Iris pigment epithelial cell (primary cell): ENCODE data around the gene SCAPER.

Experiments used
- DNase-seq: peaks from one replicate; pipeline ENCODE4 v3.0.0-alpha.2; 2011; ENCODE audit warnings: low read depth

Gene SCAPER

GRCh38 chr15:76360416-76360815, 544.7 kb downstream of the SCAPER start:
- no peak for DNase-seq

- DNase-seq, result no peak
Observed at GRCh38 chr15:76359152-76359551, 546.0 kb downstream of the SCAPER start.

GRCh38 chr15:76358453-76358852, 546.7 kb downstream of the SCAPER start:
- DNase-seq, result no peak

GRCh38 chr15:76354823-76355440, 550.2 kb downstream of the SCAPER start:
- no peak for DNase-seq

GRCh38 chr15:76353903-76354302, 551.2 kb downstream of the SCAPER start:
- no peak for DNase-seq

GRCh38 chr15:76353023-76353577, 552.0 kb downstream of the SCAPER start:
- DNase-seq, result no peak

GRCh38 chr15:76349301-76350070, 555.7 kb downstream of the SCAPER start:
- no peak for DNase-seq

- DNase-seq, result no peak
Observed at GRCh38 chr15:76347482-76348055, 557.6 kb downstream of the SCAPER start.

- no peak for DNase-seq
Observed at GRCh38 chr15:76346669-76347481, 558.3 kb downstream of the SCAPER start.

GRCh38 chr15:76345880-76346668, 559.1 kb downstream of the SCAPER start:
- no peak for DNase-seq

GRCh38 chr15:76345583-76345879, 559.6 kb downstream of the SCAPER start:
- DNase-seq, result no peak

- no peak for DNase-seq
Observed at GRCh38 chr15:76344893-76345582, 560.1 kb downstream of the SCAPER start.

GRCh38 chr15:76343313-76343996, 561.7 kb downstream of the SCAPER start:
- DNase-seq, result no peak

GRCh38 chr15:76342382-76343201, 562.5 kb downstream of the SCAPER start:
- no peak for DNase-seq

GRCh38 chr15:76342058-76342381, 563.1 kb downstream of the SCAPER start:
- no peak for DNase-seq

GRCh38 chr15:76341366-76342057, 563.6 kb downstream of the SCAPER start:
- DNase-seq, result no peak

GRCh38 chr15:76340803-76341365, 564.3 kb downstream of the SCAPER start:
- no peak for DNase-seq

GRCh38 chr15:76340198-76340802, 564.8 kb downstream of the SCAPER start:
- no peak for DNase-seq
